ENCODE measurements around the gene SEC31B. TPM values are rescaled to one million over a fixed set of nuclear protein-coding genes. Genes with fewer than 3 reads are reported as not detected.

SEC31B gene
- total and polyA plus RNA-seq, 2 experiments from 2014 or later = 2.9 to 6.7 TPM

GRCh38 chr10:100553929-100554328, 34.3 kb upstream of the SEC31B start:
- Mint-ChIP-seq H3K27ac (no peak overlapping the region), H3K36me3 (ENCODE audit: low read depth) (peaks cover 10% of the 10 kb centered on the region), H3K9me3 (no peaks in the 10 kb centered on the region), H3K4me3 (no peak overlapping the region), H3K27me3 (ENCODE audit: insufficient read depth, low read depth, poor library complexity) (peaks cover 2% of the 10 kb centered on the region), H3K4me1 (no peaks in the 10 kb centered on the region)
- no peaks in the 10 kb centered on the region for H3K36me3 ChIP-seq (ENCODE audit: insufficient read depth)
- peaks cover 4% of the 10 kb centered on the region; the same call in 1 of the 2 replicates for H4K20me1 ChIP-seq (replicated peaks; ENCODE audit: insufficient read depth)
- no peak overlapping the region for H3K27ac ChIP-seq (ENCODE audit: low read depth)
- no peak overlapping the region for H3K4me2 ChIP-seq
- H3K4me1 ChIP-seq (ENCODE audit: insufficient read depth) = no peaks in the 10 kb centered on the region
- no peaks in the 10 kb centered on the region for H3K79me2 ChIP-seq (replicated peaks; ENCODE audit: insufficient read depth)
- no peak overlapping the region for H3K4me3 ChIP-seq
- H3K9me2 ChIP-seq (ENCODE audit: insufficient read depth) = no peaks in the 10 kb centered on the region
- DNase-seq (ENCODE audit: low spot score) = no peak
- no peak overlapping the region for H2AFZ ChIP-seq
- no peak for ATAC-seq
- no peaks in the 10 kb centered on the region for H3F3A ChIP-seq (replicated peaks; ENCODE audit: low read depth)
- TF ChIP-seq CTCF (conservative IDR thresholded peaks at IDR 0.05; ENCODE audit: low read depth in 2 of 2) (no peak), JUNB (IDR thresholded peaks at IDR 0.05; ENCODE audit: unreplicated experiment) (no peak), ZNF462 (CRISPR knock-in tag; IDR thresholded peaks at IDR 0.05) (no peak), NANOG (IDR thresholded peaks at IDR 0.05; ENCODE audit: borderline replicate concordance) (no peak), POLR2AphosphoS5 (IDR thresholded peaks at IDR 0.05; ENCODE audit: low read depth) (no peak), ETS1 (IDR thresholded peaks at IDR 0.05) (no peak)
- no peaks in the 10 kb centered on the region for H3K27me3 ChIP-seq (ENCODE audit: insufficient read depth)
